GM12878 (cell line): ENCODE results near the gene CARD16. TPM values are rescaled to one million over a fixed set of nuclear protein-coding genes. Genes with fewer than 3 reads are reported as not detected.

Experiments used
- ATAC-seq: fragments of 200-7000 bp; cut with Tn5 transposase; 3 replicates; pipeline ENCODE4 v1.9.1; 2020; ENCODE audit warnings: mild to moderate bottlenecking, moderate library complexity
- BruUV-seq: library from RNA; stranded (reverse); fragments of 400-500 nt; replicated peaks from 2 replicates; lab custom pipeline; 2021; lab: Mats Ljungman, UMichigan
- CTCF ChIA-PET: fragments of 300-600 bp; sonication (Branson Sonifier 250); formaldehyde crosslinking; extraction: SDS; loops from one replicate; lab custom pipeline; 2021; ENCODE audit warnings: inconsistent platforms; lab: Yijun Ruan, JAX
- POLR2A ChIA-PET: fragments of 350-600 bp; formaldehyde crosslinking; extraction: SDS; loops from one replicate; lab custom pipeline; 2021; ENCODE audit warnings: inconsistent platforms; lab: Charles Lee
- RAD21 ChIA-PET: fragments of 300-600 bp; sonication (Branson Sonifier 250); formaldehyde crosslinking; loops from one replicate; lab custom pipeline; 2023; ENCODE audit warnings: antibody characterized with exemption; ENCODE audit not compliant: unreplicated experiment; lab: Charles Lee
- SMC1A ChIA-PET: fragments of 300-600 bp; sonication (Branson Sonifier 250); formaldehyde crosslinking; loops from one replicate; lab custom pipeline; 2023; ENCODE audit not compliant: unreplicated experiment, uncharacterized antibody; lab: Charles Lee
- DNase-seq: peaks from one replicate; pipeline ENCODE4 v3.0.0-alpha.2; 2011; ENCODE audit warnings: low read depth, low spot score
- FAIRE-seq: peaks from 3 replicates; lab custom pipeline; 2011; peaks lifted over from hg19 to GRCh38; lab: Jason Lieb, UNC
- H2AFZ ChIP-seq: 2 replicates; pipeline ENCODE4 v1.6.0; 2011; ENCODE audit warnings: low read depth, low read length, control low read depth; ENCODE audit not compliant: control insufficient read depth
- H3K27ac ChIP-seq: 2 replicates; pipeline ENCODE4 v1.5.1; 2011; ENCODE audit warnings: control low read depth; ENCODE audit not compliant: control insufficient read depth, insufficient read depth
- H3K27me3 ChIP-seq, 2 experiments: replicated peaks in 1 of 2; 2 replicates each; pipeline versions ENCODE4 v1.6.0 to v1.6.1; 2011; ENCODE audit warnings: low read length in 1 of 2; ENCODE audit not compliant: control insufficient read depth in 2 of 2, insufficient read depth in 2 of 2
- H3K36me3 ChIP-seq, 2 experiments: 2 replicates each; pipeline ENCODE4 v1.5.1; 2011; ENCODE audit warnings: low read length in 1 of 2; ENCODE audit not compliant: control insufficient read depth in 2 of 2, insufficient read depth in 2 of 2
- H3K4me1 ChIP-seq: 2 replicates; pipeline ENCODE4 v1.6.1; 2011; ENCODE audit warnings: mild to moderate bottlenecking, low read length, moderate library complexity, mixed read lengths; ENCODE audit not compliant: control insufficient read depth, insufficient read depth
- H3K4me2 ChIP-seq: 2 replicates; pipeline ENCODE4 v1.6.0; 2011; ENCODE audit warnings: control low read depth; ENCODE audit not compliant: control insufficient read depth, insufficient read depth
- H3K4me3 ChIP-seq: fragments of 200-600 bp; sonication (generic); 2 replicates; pipeline ENCODE4 v1.5.1; 2016
- H3K79me2 ChIP-seq: 2 replicates; pipeline ENCODE4 v1.6.0; 2011; ENCODE audit warnings: low read length; ENCODE audit not compliant: control insufficient read depth, insufficient read depth
- H3K9ac ChIP-seq: 2 replicates; pipeline ENCODE4 v1.8.0; 2011; ENCODE audit warnings: low read length, control low read depth, mixed read lengths; ENCODE audit not compliant: control insufficient read depth, insufficient read depth
- H3K9me3 ChIP-seq: replicated peaks from 3 replicates; pipeline ENCODE4 v1.5.1; 2011; ENCODE audit warnings: mild to moderate bottlenecking, low read length; ENCODE audit not compliant: control insufficient read depth, insufficient read depth
- H4K20me1 ChIP-seq: 2 replicates; pipeline ENCODE4 v1.6.0; 2011; ENCODE audit not compliant: control insufficient read depth, insufficient read depth
- CHD2 ChIP-seq: IDR thresholded peaks from 2 replicates; pipeline ENCODE4 v1.6.1; 2011; ENCODE audit warnings: low read depth, low read length, improper control_type of control experiment, borderline replicate concordance
- ETV6 ChIP-seq, 2 experiments: fragments of 450-650 bp in 1 of 2; IDR thresholded peaks in 1 of 2; conservative IDR thresholded peaks in 1 of 2; 2 replicates each; pipeline ENCODE4 v1.6.1; 2014; ENCODE audit warnings: antibody characterized with exemption in 1 of 2, borderline replicate concordance in 1 of 2, low read depth in 1 of 2, mild to moderate bottlenecking in 1 of 2, moderate library complexity in 1 of 2
- GABPA ChIP-seq: IDR thresholded peaks from 2 replicates; pipeline ENCODE4 v1.6.1; 2014; ENCODE audit warnings: antibody characterized with exemption, low read depth, mild to moderate bottlenecking, inconsistent platforms
- IRF4 ChIP-seq: IDR thresholded peaks from 2 replicates; pipeline ENCODE4 v1.6.1; 2011; ENCODE audit warnings: low read depth, low read length
- KLF5 ChIP-seq: fragments of 450-650 bp; IDR thresholded peaks from 2 replicates; pipeline ENCODE4 v1.6.1; 2014; ENCODE audit warnings: mild to moderate bottlenecking; ENCODE audit not compliant: partially characterized antibody
- MTA2 ChIP-seq: fragments of 450-650 bp; IDR thresholded peaks from 2 replicates; pipeline ENCODE4 v1.6.1; 2016; ENCODE audit warnings: low read depth, mild to moderate bottlenecking, moderate library complexity
- NFIC ChIP-seq: IDR thresholded peaks from 2 replicates; pipeline ENCODE4 v1.6.1; 2012; ENCODE audit warnings: low read depth, mild to moderate bottlenecking, inconsistent platforms, low read length, moderate library complexity
- NFYA ChIP-seq: IDR thresholded peaks from 2 replicates; pipeline ENCODE4 v1.6.1; 2011; ENCODE audit warnings: low read depth, mild to moderate bottlenecking, low read length, improper control_type of control experiment, borderline replicate concordance
- NR2C2 ChIP-seq: IDR thresholded peaks from 2 replicates; pipeline ENCODE4 v1.6.1; 2011; ENCODE audit warnings: borderline replicate concordance, low read depth; ENCODE audit not compliant: control insufficient read depth, insufficient read length
- RFX5 ChIP-seq: IDR thresholded peaks from 2 replicates; pipeline ENCODE4 v1.6.1; 2011; ENCODE audit warnings: low read depth, low read length, improper control_type of control experiment
- SIN3A ChIP-seq: IDR thresholded peaks from 2 replicates; pipeline ENCODE4 v1.6.1; 2012; ENCODE audit warnings: low read depth, low read length, improper control_type of control experiment
- SIX5 ChIP-seq: IDR thresholded peaks from 2 replicates; pipeline ENCODE4 v1.6.1; 2011; ENCODE audit warnings: mild to moderate bottlenecking, low read depth, low read length, moderate library complexity; ENCODE audit not compliant: severe bottlenecking
- SMAD1 ChIP-seq: fragments of 450-650 bp; IDR thresholded peaks from 2 replicates; pipeline ENCODE4 v1.6.1; 2018; ENCODE audit warnings: mild to moderate bottlenecking, low read depth; ENCODE audit not compliant: partially characterized antibody
- SUPT20H ChIP-seq: IDR thresholded peaks from 2 replicates; pipeline ENCODE4 v1.6.1; 2011; ENCODE audit warnings: low read depth, mild to moderate bottlenecking, low read length, moderate library complexity, borderline replicate concordance; ENCODE audit not compliant: control insufficient read depth
- TBL1XR1 ChIP-seq: IDR thresholded peaks from 2 replicates; pipeline ENCODE4 v1.6.1; 2012; ENCODE audit warnings: low read depth, low read length, improper control_type of control experiment
- TCF3 ChIP-seq: IDR thresholded peaks from 2 replicates; pipeline ENCODE4 v1.6.1; 2012; ENCODE audit warnings: low read depth, mild to moderate bottlenecking, low read length, borderline replicate concordance; ENCODE audit not compliant: insufficient read depth
- ZNF24 ChIP-seq: fragments of 450-650 bp; IDR thresholded peaks from 2 replicates; pipeline ENCODE4 v1.6.1; 2017; ENCODE audit warnings: antibody characterized with exemption, mild to moderate bottlenecking
- WGBS: methylation state at CpG from one replicate; pipeline ENCODE4 v1.1.6; 2016; ENCODE audit warnings: low lambda C conversion rate; ENCODE audit not compliant: insufficient replicate concordance, insufficient coverage; ENCODE audit errors: missing lambda C conversion rate; 5-methylcytosine and 5-hydroxymethylcytosine counted together
- in situ Hi-C: fragments of 300-500 bp; cut with MboI; formaldehyde crosslinking; loops from 9 replicates; pipeline ENCODE4 v1.14.3; 2018; ENCODE audit warnings: mixed read lengths
- intact Hi-C: fragments of 100-400 bp; cut with micrococcal nuclease; formaldehyde crosslinking; loops from one replicate; pipeline ENCODE4 v1.14.2; 2022; ENCODE audit not compliant: unreplicated experiment
- polyA plus RNA-seq, 11 experiments: library from polyadenylated mRNA; depleted of rRNA in 4 of 11; unstranded in 6 of 11; stranded (reverse) in 5 of 11; fragments of >200 nt; fragmentation: Nextera tagmentation in 4 of 11; fragmentation: Illumina TruSeq in 1 of 11; extraction: Ambion mirVana in 4 of 11; extraction: Trizol in 1 of 11; gene quantifications; 1 replicate in 1 of 11; 2 replicates in 10 of 11; pipeline versions ENCODE4 v1.2.1 to v1.2.3, GENCODE V29; 2011 to 2016; ENCODE audit warnings: inconsistent platforms in 2 of 11, missing spikeins in 2 of 11, low read depth in 1 of 11
- total RNA-seq, 4 experiments: library from RNA; depleted of rRNA in 3 of 4; stranded (reverse); fragments of >200 nt in 3 of 4; fragmentation: Illumina TruSeq in 1 of 4; extraction: Trizol in 1 of 4; gene quantifications; 2 replicates each; pipeline versions ENCODE4 v1.2.1 to v1.2.3, GENCODE V29; 2013 to 2021
- TF ChIP-seq, protein P1 (sequence below): IDR thresholded peaks from 2 replicates; pipeline ENCODE4 v1.6.1; 2012; ENCODE audit warnings: mild to moderate bottlenecking, low read depth, low read length

The CARD16 gene
- total and polyA plus RNA-seq, 10 of the 15 experiments (the other 5 are each of a cell fraction or from before 2014, with no cell fraction given), result 11.8 to 76.3 (median 25.9) TPM

DNA sequence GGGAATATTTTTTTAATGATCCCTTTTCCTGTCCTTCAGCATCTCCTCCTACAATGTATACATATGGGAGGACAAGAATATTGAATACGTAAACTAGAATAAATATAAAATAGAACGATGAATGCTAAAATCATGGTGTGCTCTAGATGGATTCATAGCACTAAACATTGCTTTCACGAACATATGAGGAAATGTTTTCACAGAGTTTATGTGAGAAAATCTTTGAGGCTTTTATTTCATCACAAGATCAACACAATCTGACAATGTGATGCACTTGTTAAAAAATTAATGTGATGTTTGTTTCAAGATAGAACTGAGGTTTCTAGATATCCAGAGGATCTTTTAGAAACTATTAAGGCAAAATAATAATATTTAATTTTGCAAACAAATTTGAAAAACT lies 3.0 kb downstream of the CARD16 start (continued):
- TF ChIP-seq, protein P1, sequence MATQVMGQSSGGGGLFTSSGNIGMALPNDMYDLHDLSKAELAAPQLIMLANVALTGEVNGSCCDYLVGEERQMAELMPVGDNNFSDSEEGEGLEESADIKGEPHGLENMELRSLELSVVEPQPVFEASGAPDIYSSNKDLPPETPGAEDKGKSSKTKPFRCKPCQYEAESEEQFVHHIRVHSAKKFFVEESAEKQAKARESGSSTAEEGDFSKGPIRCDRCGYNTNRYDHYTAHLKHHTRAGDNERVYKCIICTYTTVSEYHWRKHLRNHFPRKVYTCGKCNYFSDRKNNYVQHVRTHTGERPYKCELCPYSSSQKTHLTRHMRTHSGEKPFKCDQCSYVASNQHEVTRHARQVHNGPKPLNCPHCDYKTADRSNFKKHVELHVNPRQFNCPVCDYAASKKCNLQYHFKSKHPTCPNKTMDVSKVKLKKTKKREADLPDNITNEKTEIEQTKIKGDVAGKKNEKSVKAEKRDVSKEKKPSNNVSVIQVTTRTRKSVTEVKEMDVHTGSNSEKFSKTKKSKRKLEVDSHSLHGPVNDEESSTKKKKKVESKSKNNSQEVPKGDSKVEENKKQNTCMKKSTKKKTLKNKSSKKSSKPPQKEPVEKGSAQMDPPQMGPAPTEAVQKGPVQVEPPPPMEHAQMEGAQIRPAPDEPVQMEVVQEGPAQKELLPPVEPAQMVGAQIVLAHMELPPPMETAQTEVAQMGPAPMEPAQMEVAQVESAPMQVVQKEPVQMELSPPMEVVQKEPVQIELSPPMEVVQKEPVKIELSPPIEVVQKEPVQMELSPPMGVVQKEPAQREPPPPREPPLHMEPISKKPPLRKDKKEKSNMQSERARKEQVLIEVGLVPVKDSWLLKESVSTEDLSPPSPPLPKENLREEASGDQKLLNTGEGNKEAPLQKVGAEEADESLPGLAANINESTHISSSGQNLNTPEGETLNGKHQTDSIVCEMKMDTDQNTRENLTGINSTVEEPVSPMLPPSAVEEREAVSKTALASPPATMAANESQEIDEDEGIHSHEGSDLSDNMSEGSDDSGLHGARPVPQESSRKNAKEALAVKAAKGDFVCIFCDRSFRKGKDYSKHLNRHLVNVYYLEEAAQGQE, result no peak
- TF ChIP-seq ZNF24 (no peak), SUPT20H (no peak)

DNA sequence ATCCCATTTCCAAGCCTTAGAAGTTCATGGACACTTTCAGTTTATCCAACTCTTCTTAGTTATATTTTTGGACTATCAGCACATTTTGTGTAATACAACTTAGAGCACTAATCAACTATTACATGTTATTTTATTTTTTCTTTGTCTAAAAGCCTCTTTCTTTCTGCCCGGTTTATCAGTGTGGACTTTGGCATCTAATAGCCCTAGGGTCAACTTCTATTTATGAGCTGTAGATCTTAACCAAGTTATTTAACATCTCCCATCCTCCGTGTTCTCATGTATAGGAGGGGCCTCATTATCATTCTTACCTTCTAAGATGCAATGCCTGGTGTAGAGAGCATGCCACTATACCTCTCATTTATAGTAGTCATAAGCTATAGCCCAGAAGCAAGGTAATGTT lies 4.4 kb downstream of the CARD16 start:
- BruUV-seq, result no TSS peak
- no peak for FAIRE-seq

More for the DNA sequence above, 4.4 kb downstream of the CARD16 start:
- no peaks in the 10 kb centered on the region for H4K20me1 ChIP-seq
- no peak overlapping the region for H3K9ac ChIP-seq
- H3K4me1 ChIP-seq, result no peaks in the 10 kb centered on the region
- H2AFZ ChIP-seq, result no peak overlapping the region
- ChIA-PET POLR2A (interaction anchor here (1.0 kb wide), 1 partner anchor 8 kb away, joined by 3 read pairs; no protein-coding TSS in a partner anchor), RAD21 (no interaction called here), CTCF (no interaction called here), SMC1A (interaction anchor here (1.2 kb wide), 1 partner anchor 10 kb away, joined by 3 read pairs; no protein-coding TSS in a partner anchor)
- H3K9me3 ChIP-seq, result no peaks in the 10 kb centered on the region; the same call in 2 of the 3 replicates
- no peak overlapping the region for H3K4me3 ChIP-seq
- H3K36me3 ChIP-seq, result no peaks in the 10 kb centered on the region
- in situ Hi-C loops (no loop called here), intact Hi-C loops (no loop called here)
- no peak overlapping the region for H3K4me2 ChIP-seq
- TF ChIP-seq NFYA (no peak), SIX5 (no peak), GABPA (no peak), NR2C2 (no peak), ZNF24 (no peak), SIN3A (no peak), RFX5 (no peak), NFIC (no peak), IRF4 (no peak), TCF3 (no peak), KLF5 (no peak), SMAD1 (no peak), CHD2 (no peak), ETV6 (conservative IDR thresholded peaks at IDR 0.05 in 1 of 2, IDR thresholded peaks at IDR 0.05 in 1 of 2; ENCODE audit: borderline replicate concordance in 1 of 2, low read depth in 1 of 2) (no peak), MTA2 (no peak), TBL1XR1 (no peak)
- H3K27me3 ChIP-seq, result no peaks in the 10 kb centered on the region
- no peak for ATAC-seq
- no peak for DNase-seq
- WGBS, result 67% methylated on average over 2 of the region's 2 CpGs
- no peak overlapping the region for H3K27ac ChIP-seq
- no peaks in the 10 kb centered on the region for H3K79me2 ChIP-seq
